Suppressor macrophage treated with lipopolysaccharide for 1 hour (primary cell): ENCODE measurements around the gene SRGAP3.

Experiments used
- DNase-seq, 3 donors: peaks; one replicate each; pipeline ENCODE4 v3.0.0-alpha.2; 2020 to 2022

SRGAP3 gene

GRCh38 chr3:9169956-9170850 is 79.2 kb downstream of the SRGAP3 start:
- DNase-seq = no peak

- DNase-seq = no peak
Measured at GRCh38 chr3:9169326-9169725, 80.1 kb downstream of the SRGAP3 start.

- DNase-seq = no peak
Measured at GRCh38 chr3:9168241-9168741, 81.2 kb downstream of the SRGAP3 start.

GRCh38 chr3:9167222-9167621 is 82.2 kb downstream of the SRGAP3 start:
- DNase-seq = no peak

GRCh38 chr3:9165421-9165820 is 84.0 kb downstream of the SRGAP3 start:
- DNase-seq = no peak

- DNase-seq = no peak
Measured at GRCh38 chr3:9163289-9163688, 86.2 kb downstream of the SRGAP3 start.

- DNase-seq = no peak
Measured at GRCh38 chr3:9161811-9162210, 87.6 kb downstream of the SRGAP3 start.

- DNase-seq = no peak
Measured at GRCh38 chr3:9161298-9161697, 88.1 kb downstream of the SRGAP3 start.

- DNase-seq = no peak
Measured at GRCh38 chr3:9158865-9159630, 90.4 kb downstream of the SRGAP3 start.

- no peak for DNase-seq
Measured at GRCh38 chr3:9157651-9158362, 91.6 kb downstream of the SRGAP3 start.

- DNase-seq = no peak
Measured at GRCh38 chr3:9156604-9157003, 92.8 kb downstream of the SRGAP3 start.

GRCh38 chr3:9155028-9155427 is 94.4 kb downstream of the SRGAP3 start:
- DNase-seq = no peak

GRCh38 chr3:9153904-9154619 is 95.4 kb downstream of the SRGAP3 start:
- DNase-seq = no peak

- DNase-seq = no peak
Measured at GRCh38 chr3:9151240-9151639, 98.2 kb downstream of the SRGAP3 start.

GRCh38 chr3:9149566-9149965 is 99.9 kb downstream of the SRGAP3 start:
- no peak for DNase-seq

- DNase-seq = no peak
Measured at GRCh38 chr3:9147896-9148266, 101.6 kb downstream of the SRGAP3 start.

- DNase-seq = no peak
Measured at GRCh38 chr3:9147215-9147895, 102.1 kb downstream of the SRGAP3 start.

GRCh38 chr3:9146367-9147071 is 102.9 kb downstream of the SRGAP3 start:
- no peak for DNase-seq

GRCh38 chr3:9143184-9143583 is 106.3 kb downstream of the SRGAP3 start:
- no peak for DNase-seq

- DNase-seq = no peak
Measured at GRCh38 chr3:9142362-9142761, 107.1 kb downstream of the SRGAP3 start.

GRCh38 chr3:9141928-9142289 is 107.5 kb downstream of the SRGAP3 start:
- DNase-seq = no peak
